ENCODE measurements around the gene DOLPP1.

The DOLPP1 gene

GRCh38 chr9:129072171-129072570 lies 8.7 kb upstream of the DOLPP1 start:
- no peak for TF ChIP-seq GATA3 (IDR thresholded peaks at IDR 0.05; ENCODE audit: low read depth, low read length)
- TF ChIP-seq GATA2 (IDR thresholded peaks at IDR 0.05; ENCODE audit: low read depth, low read length): no peak

- no peak for TF ChIP-seq GATA2 (IDR thresholded peaks at IDR 0.05; ENCODE audit: low read depth, low read length)
- TF ChIP-seq GATA3 (IDR thresholded peaks at IDR 0.05; ENCODE audit: low read depth, low read length): no peak
Observed at GRCh38 chr9:129073404-129073803, 7.5 kb upstream of the DOLPP1 start.

GRCh38 chr9:129074106-129074505 lies 6.8 kb upstream of the DOLPP1 start:
- no peak for TF ChIP-seq GATA2 (IDR thresholded peaks at IDR 0.05; ENCODE audit: low read depth, low read length)
- TF ChIP-seq GATA3 (IDR thresholded peaks at IDR 0.05; ENCODE audit: low read depth, low read length): no peak

GRCh38 chr9:129075996-129076639 lies 4.8 kb upstream of the DOLPP1 start:
- TF ChIP-seq GATA2 (IDR thresholded peaks at IDR 0.05; ENCODE audit: low read depth, low read length): no peak
- TF ChIP-seq GATA3 (IDR thresholded peaks at IDR 0.05; ENCODE audit: low read depth, low read length): no peak

- no peak for TF ChIP-seq GATA2 (IDR thresholded peaks at IDR 0.05; ENCODE audit: low read depth, low read length)
- no peak for TF ChIP-seq GATA3 (IDR thresholded peaks at IDR 0.05; ENCODE audit: low read depth, low read length)
Observed at GRCh38 chr9:129076640-129077037, 4.3 kb upstream of the DOLPP1 start.

- TF ChIP-seq GATA2 (IDR thresholded peaks at IDR 0.05; ENCODE audit: low read depth, low read length): no peak
- TF ChIP-seq GATA3 (IDR thresholded peaks at IDR 0.05; ENCODE audit: low read depth, low read length): no peak
Observed at GRCh38 chr9:129077236-129077635, 3.7 kb upstream of the DOLPP1 start.

GRCh38 chr9:129078691-129079503 lies 2.0 kb upstream of the DOLPP1 start:
- TF ChIP-seq GATA2 (IDR thresholded peaks at IDR 0.05; ENCODE audit: low read depth, low read length) (no peak), GATA3 (IDR thresholded peaks at IDR 0.05; ENCODE audit: low read depth, low read length) (no peak)

- TF ChIP-seq GATA2 (IDR thresholded peaks at IDR 0.05; ENCODE audit: low read depth, low read length) (no peak), GATA3 (IDR thresholded peaks at IDR 0.05; ENCODE audit: low read depth, low read length) (no peak)
Observed at GRCh38 chr9:129079829-129080228, 1.1 kb upstream of the DOLPP1 start.

- TF ChIP-seq GATA2 (IDR thresholded peaks at IDR 0.05; ENCODE audit: low read depth, low read length) (no peak), GATA3 (IDR thresholded peaks at IDR 0.05; ENCODE audit: low read depth, low read length) (no peak)
Observed at GRCh38 chr9:129080298-129080600, 662 bp upstream of the DOLPP1 start.

- TF ChIP-seq GATA3 (IDR thresholded peaks at IDR 0.05; ENCODE audit: low read depth, low read length) (no peak), GATA2 (IDR thresholded peaks at IDR 0.05; ENCODE audit: low read depth, low read length) (no peak)
Observed at GRCh38 chr9:129081388-129081904, 535 bp downstream of the DOLPP1 start.

- TF ChIP-seq GATA2 (IDR thresholded peaks at IDR 0.05; ENCODE audit: low read depth, low read length) (no peak), GATA3 (IDR thresholded peaks at IDR 0.05; ENCODE audit: low read depth, low read length) (no peak)
Observed at GRCh38 chr9:129084087-129084486, 3.2 kb downstream of the DOLPP1 start.

GRCh38 chr9:129089246-129089645 lies 8.3 kb downstream of the DOLPP1 start:
- TF ChIP-seq GATA3 (IDR thresholded peaks at IDR 0.05; ENCODE audit: low read depth, low read length): no peak
- TF ChIP-seq GATA2 (IDR thresholded peaks at IDR 0.05; ENCODE audit: low read depth, low read length): no peak

- no peak for TF ChIP-seq GATA2 (IDR thresholded peaks at IDR 0.05; ENCODE audit: low read depth, low read length)
Observed at GRCh38 chr9:129093602-129094386, 12.9 kb downstream of the DOLPP1 start.

GRCh38 chr9:129094387-129095169 lies 13.7 kb downstream of the DOLPP1 start:
- TF ChIP-seq GATA2 (IDR thresholded peaks at IDR 0.05; ENCODE audit: low read depth, low read length) (no peak), GATA3 (IDR thresholded peaks at IDR 0.05; ENCODE audit: low read depth, low read length) (no peak)
